ENCODE measurements around the gene LRP10. TPM values are rescaled to one million over a fixed set of nuclear protein-coding genes. Genes with fewer than 3 reads are reported as not detected.

LRP10 gene
- total RNA-seq, 3 donors from 2014 or later (not counting 1 experiment from before 2014, with no cell fraction given): 97.8 to 118 (median 102) TPM

DNA sequence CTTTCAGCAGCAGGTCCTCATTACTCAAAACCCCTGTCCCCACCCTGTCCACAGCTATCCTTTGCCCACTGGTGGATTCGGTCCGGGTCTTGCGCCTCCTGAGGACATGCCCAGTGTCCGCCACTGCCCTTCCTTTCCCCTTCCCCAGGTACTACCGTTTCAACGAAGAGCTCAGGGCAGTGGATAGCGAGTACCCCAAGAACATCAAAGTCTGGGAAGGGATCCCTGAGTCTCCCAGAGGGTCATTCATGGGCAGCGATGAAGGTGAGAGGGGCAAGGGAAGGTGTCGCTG lies 26.5 kb upstream of the LRP10 start:
- Mint-ChIP-seq H3K4me1 (peaks cover 0 to 4% of the 10 kb centered on the region in 2 donors), H3K9me3 (no peaks in the 10 kb centered on the region), H3K4me3 (no peak overlapping the region), H3K36me3 (no peaks in the 10 kb centered on the region), H3K27me3 (ENCODE audit: low read depth in 2 of 2) (peaks cover 22 to 37% of the 10 kb centered on the region in 2 donors), H3K27ac (no peak overlapping the region)
- Histone ChIP-seq H3K27ac (ENCODE audit: low read length) (no peak overlapping the region), H3K36me3 (ENCODE audit: control insufficient read depth, insufficient read depth, low read length) (no peaks in the 10 kb centered on the region), H3K4me1 (ENCODE audit: control insufficient read depth, insufficient read depth, low read length) (peaks cover 3% of the 10 kb centered on the region), H3K27me3 (ENCODE audit: control insufficient read depth, insufficient read depth, low read length) (peaks cover 3% of the 10 kb centered on the region), H3K4me3 (ENCODE audit: low read length) (no peak overlapping the region), H3K9me3 (ENCODE audit: control insufficient read depth, insufficient read depth, low read length) (no peaks in the 10 kb centered on the region)
- TF ChIP-seq, protein P1, sequence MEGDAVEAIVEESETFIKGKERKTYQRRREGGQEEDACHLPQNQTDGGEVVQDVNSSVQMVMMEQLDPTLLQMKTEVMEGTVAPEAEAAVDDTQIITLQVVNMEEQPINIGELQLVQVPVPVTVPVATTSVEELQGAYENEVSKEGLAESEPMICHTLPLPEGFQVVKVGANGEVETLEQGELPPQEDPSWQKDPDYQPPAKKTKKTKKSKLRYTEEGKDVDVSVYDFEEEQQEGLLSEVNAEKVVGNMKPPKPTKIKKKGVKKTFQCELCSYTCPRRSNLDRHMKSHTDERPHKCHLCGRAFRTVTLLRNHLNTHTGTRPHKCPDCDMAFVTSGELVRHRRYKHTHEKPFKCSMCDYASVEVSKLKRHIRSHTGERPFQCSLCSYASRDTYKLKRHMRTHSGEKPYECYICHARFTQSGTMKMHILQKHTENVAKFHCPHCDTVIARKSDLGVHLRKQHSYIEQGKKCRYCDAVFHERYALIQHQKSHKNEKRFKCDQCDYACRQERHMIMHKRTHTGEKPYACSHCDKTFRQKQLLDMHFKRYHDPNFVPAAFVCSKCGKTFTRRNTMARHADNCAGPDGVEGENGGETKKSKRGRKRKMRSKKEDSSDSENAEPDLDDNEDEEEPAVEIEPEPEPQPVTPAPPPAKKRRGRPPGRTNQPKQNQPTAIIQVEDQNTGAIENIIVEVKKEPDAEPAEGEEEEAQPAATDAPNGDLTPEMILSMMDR (IDR thresholded peaks at IDR 0.05): no peak
- 93% methylated on average over 9 of the region's 9 CpGs for WGBS (ENCODE audit: insufficient coverage)
- ATAC-seq: no peak
- intact Hi-C loops (cut with micrococcal nuclease): no loop called here
- no peak for DNase-seq

DNA sequence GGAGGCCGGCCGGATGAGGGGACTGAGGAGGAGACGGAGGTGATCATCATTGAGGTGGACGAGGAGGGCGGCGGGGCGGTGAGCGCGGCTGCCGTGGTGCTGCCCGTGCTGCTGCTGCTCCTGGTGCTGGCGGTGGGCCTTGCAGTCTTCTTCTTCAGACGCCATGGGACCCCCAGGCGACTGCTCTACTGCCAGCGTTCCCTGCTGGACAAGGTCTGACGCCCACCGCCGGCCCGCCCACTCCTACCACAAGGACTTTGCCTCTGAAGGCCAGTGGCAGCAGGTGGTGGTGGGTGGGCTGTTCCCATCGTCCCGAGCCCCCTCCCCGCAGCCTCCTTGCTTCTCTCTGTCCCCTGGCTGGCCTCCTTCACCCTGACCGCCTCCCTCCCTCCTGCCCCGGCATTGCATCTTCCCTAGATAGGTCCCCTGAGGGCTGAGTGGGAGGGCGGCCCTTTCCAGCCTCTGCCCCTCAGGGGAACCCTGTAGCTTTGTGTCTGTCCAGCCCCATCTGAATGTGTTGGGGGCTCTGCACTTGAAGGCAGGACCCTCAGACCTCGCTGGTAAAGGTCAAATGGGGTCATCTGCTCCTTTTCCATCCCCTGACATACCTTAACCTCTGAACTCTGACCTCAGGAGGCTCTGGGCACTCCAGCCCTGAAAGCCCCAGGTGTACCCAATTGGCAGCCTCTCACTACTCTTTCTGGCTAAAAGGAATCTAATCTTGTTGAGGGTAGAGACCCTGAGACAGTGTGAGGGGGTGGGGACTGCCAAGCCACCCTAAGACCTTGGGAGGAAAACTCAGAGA lies 25.5 kb upstream of the LRP10 start:
- Histone ChIP-seq H3K27me3 (ENCODE audit: control insufficient read depth, insufficient read depth, low read length) (peaks cover 3% of the 10 kb centered on the region), H3K9me3 (ENCODE audit: control insufficient read depth, insufficient read depth, low read length) (no peaks in the 10 kb centered on the region), H3K27ac (ENCODE audit: low read length) (no peak overlapping the region), H3K36me3 (ENCODE audit: control insufficient read depth, insufficient read depth, low read length) (no peaks in the 10 kb centered on the region), H3K4me3 (ENCODE audit: low read length) (no peak overlapping the region), H3K4me1 (ENCODE audit: control insufficient read depth, insufficient read depth, low read length) (peaks cover 4% of the 10 kb centered on the region)
- Mint-ChIP-seq H3K36me3 (no peaks in the 10 kb centered on the region), H3K4me1 (peaks cover 0 to 4% of the 10 kb centered on the region in 2 donors), H3K27ac (no peak overlapping the region), H3K27me3 (ENCODE audit: low read depth in 2 of 2) (peaks cover 13 to 32% of the 10 kb centered on the region in 2 donors), H3K9me3 (no peaks in the 10 kb centered on the region), H3K4me3 (no peak overlapping the region)
- ATAC-seq (no peak), DNase-seq (no peak)
- WGBS (ENCODE audit: insufficient coverage): 91% methylated on average over 26 of the region's 26 CpGs
- intact Hi-C loops (cut with micrococcal nuclease): no loop called here
- TF ChIP-seq, protein P1 (IDR thresholded peaks at IDR 0.05): no peak

DNA sequence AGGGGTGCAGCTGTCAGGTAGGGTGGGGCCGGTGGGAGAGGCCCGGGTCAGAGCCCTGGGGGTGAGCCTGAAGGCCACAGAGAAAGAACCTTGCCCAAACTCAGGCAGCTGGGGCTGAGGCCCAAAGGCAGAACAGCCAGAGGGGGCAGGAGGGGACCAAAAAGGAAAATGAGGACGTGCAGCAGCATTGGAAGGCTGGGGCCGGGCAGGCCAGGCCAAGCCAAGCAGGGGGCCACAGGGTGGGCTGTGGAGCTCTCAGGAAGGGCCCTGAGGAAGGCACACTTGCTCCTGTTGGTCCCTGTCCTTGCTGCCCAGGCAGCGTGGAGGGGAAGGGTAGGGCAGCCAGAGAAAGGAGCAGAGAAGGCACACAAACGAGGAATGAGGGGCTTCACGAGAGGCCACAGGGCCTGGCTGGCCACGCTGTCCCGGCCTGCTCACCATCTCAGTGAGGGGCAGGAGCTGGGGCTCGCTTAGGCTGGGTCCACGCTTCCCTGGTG lies 24.7 kb upstream of the LRP10 start:
- no peaks in the 10 kb centered on the region for H3K9me3 Mint-ChIP-seq
- WGBS (ENCODE audit: insufficient coverage): 92% methylated on average over 11 of the region's 11 CpGs
- DNase-seq: no peak

More for the DNA sequence above, 24.7 kb upstream of the LRP10 start:
- Histone ChIP-seq H3K4me3 (ENCODE audit: low read length) (no peak overlapping the region), H3K27me3 (ENCODE audit: control insufficient read depth, insufficient read depth, low read length) (peaks cover 3% of the 10 kb centered on the region), H3K27ac (ENCODE audit: low read length) (no peak overlapping the region), H3K9me3 (ENCODE audit: control insufficient read depth, insufficient read depth, low read length) (no peaks in the 10 kb centered on the region), H3K36me3 (ENCODE audit: control insufficient read depth, insufficient read depth, low read length) (no peaks in the 10 kb centered on the region), H3K4me1 (ENCODE audit: control insufficient read depth, insufficient read depth, low read length) (peaks cover 11% of the 10 kb centered on the region)
- Mint-ChIP-seq H3K36me3 (no peaks in the 10 kb centered on the region), H3K27ac (no peak overlapping the region), H3K4me3 (no peak overlapping the region), H3K4me1 (peaks cover 0 to 4% of the 10 kb centered on the region in 2 donors), H3K27me3 (ENCODE audit: low read depth in 2 of 2) (peaks cover 11 to 32% of the 10 kb centered on the region in 2 donors)
- intact Hi-C loops (cut with micrococcal nuclease): no loop called here
- no peak for ATAC-seq
- TF ChIP-seq, protein P1 (IDR thresholded peaks at IDR 0.05): no peak
